H1 (cell line): ENCODE results near the gene GRID1. TPM values are rescaled to one million over a fixed set of nuclear protein-coding genes. Genes with fewer than 3 reads are reported as not detected.

ENCODE experiments used
- CTCF ChIA-PET: fragments of 300-600 bp; sonication (Branson Sonifier 250); formaldehyde crosslinking; loops from one replicate; lab custom pipeline; 2021; ENCODE audit not compliant: partially characterized antibody; lab: Charles Lee
- POLR2A ChIA-PET: fragments of 300-600 bp; sonication (Branson Sonifier 250); formaldehyde crosslinking; loops from one replicate; lab custom pipeline; 2021; ENCODE audit warnings: inconsistent platforms; ENCODE audit not compliant: partially characterized antibody; lab: Charles Lee
- DNase-seq, 2 experiments: peaks; one replicate each; pipeline versions ENCODE4 v3.0.0 to v3.0.0-alpha.2; 2010 to 2022; ENCODE audit warnings: low spot score in 2 of 2, low read depth in 1 of 2, mixed read lengths in 1 of 2
- FAIRE-seq: peaks from 2 replicates; lab custom pipeline; 2011; peaks lifted over from hg19 to GRCh38; lab: Jason Lieb, UNC
- H2AFZ ChIP-seq: 2 replicates; pipeline ENCODE4 v1.8.1; 2012; ENCODE audit warnings: low read length, inconsistent platforms
- H2AK5ac ChIP-seq: 2 replicates; pipeline ENCODE4 v1.6.1; 2013; ENCODE audit warnings: low read depth, low read length
- H2BK120ac ChIP-seq: replicated peaks from 2 replicates; pipeline ENCODE3; 2013; ENCODE audit warnings: low read depth, low read length, inconsistent platforms
- H2BK12ac ChIP-seq: 2 replicates; pipeline ENCODE4 v1.6.1; 2013; ENCODE audit warnings: low read depth, low read length
- H2BK15ac ChIP-seq: 2 replicates; pipeline ENCODE4 v1.6.1; 2013; ENCODE audit warnings: low read length
- H2BK20ac ChIP-seq: 2 replicates; pipeline ENCODE4 v1.6.1; 2013; ENCODE audit warnings: low read length
- H2BK5ac ChIP-seq: 2 replicates; pipeline ENCODE4 v1.6.1; 2013; ENCODE audit warnings: low read depth, low read length
- H3K14ac ChIP-seq: 2 replicates; pipeline ENCODE4 v1.6.1; 2013; ENCODE audit warnings: inconsistent platforms; ENCODE audit not compliant: insufficient read length
- H3K18ac ChIP-seq: 2 replicates; pipeline ENCODE4 v1.6.1; 2013; ENCODE audit warnings: low read length; ENCODE audit errors: extremely low read depth
- H3K23ac ChIP-seq: 2 replicates; pipeline ENCODE4 v1.6.1; 2013; ENCODE audit warnings: inconsistent platforms; ENCODE audit not compliant: insufficient read length
- H3K23me2 ChIP-seq: 2 replicates; pipeline ENCODE4 v1.6.1; 2013; ENCODE audit warnings: low read depth, low read length
- H3K27ac ChIP-seq: 2 replicates; pipeline ENCODE4 v1.6.1; 2011; ENCODE audit warnings: low read depth, low read length, inconsistent platforms
- H3K27me3 ChIP-seq, 4 experiments: replicated peaks in 1 of 4; 1 replicate in 1 of 4; 2 replicates in 3 of 4; pipeline versions ENCODE4 v1.6.1 to v1.8.1; 2011 to 2013; ENCODE audit warnings: low read length in 3 of 4, mild to moderate bottlenecking in 3 of 4, inconsistent platforms in 2 of 4, mixed read lengths in 2 of 4, moderate library complexity in 1 of 4; ENCODE audit not compliant: control insufficient read depth in 3 of 4, insufficient read depth in 3 of 4; ENCODE audit errors: extremely low read depth in 1 of 4
- H3K36me3 ChIP-seq, 4 experiments: 2 replicates each; pipeline versions ENCODE4 v1.6.1 to v1.8.1; 2011 to 2013; ENCODE audit warnings: mild to moderate bottlenecking in 4 of 4, low read length in 3 of 4, moderate library complexity in 2 of 4, control low read depth in 1 of 4, inconsistent platforms in 1 of 4; ENCODE audit not compliant: insufficient read depth in 4 of 4, control insufficient read depth in 2 of 4
- H3K4ac ChIP-seq: replicated peaks from 2 replicates; pipeline ENCODE3; 2013; ENCODE audit warnings: low read length, low read depth, mixed read lengths, inconsistent platforms; ENCODE audit not compliant: insufficient read length
- H3K4me1 ChIP-seq, 4 experiments: replicated peaks in 1 of 4; 1 replicate in 1 of 4; 2 replicates in 3 of 4; pipeline versions ENCODE4 v1.6.1 to v1.8.1; 2011 to 2013; ENCODE audit warnings: low read length in 3 of 4, inconsistent platforms in 2 of 4, mixed read lengths in 1 of 4; ENCODE audit not compliant: insufficient read depth in 4 of 4, control insufficient read depth in 3 of 4
- H3K4me2 ChIP-seq, 2 experiments: 2 replicates each; pipeline versions ENCODE4 v1.6.1 to v1.8.1; 2011 to 2013; ENCODE audit warnings: low read depth in 2 of 2, low read length in 2 of 2, control low read depth in 1 of 2, inconsistent platforms in 1 of 2, mild to moderate bottlenecking in 1 of 2; ENCODE audit not compliant: insufficient read depth in 1 of 2
- H3K4me3 ChIP-seq, 4 experiments: fragments of 200-600, 300-600 bp in 1 of 4; sonication (generic), shearing (Covaris generic), sonication (Bioruptor Twin) in 1 of 4; 2 replicates each; pipeline versions ENCODE4 v1.5.1 to v1.8.1; 2011 to 2016; ENCODE audit warnings: low read length in 4 of 4, low read depth in 3 of 4, control low read depth in 2 of 4, inconsistent platforms in 2 of 4, mild to moderate bottlenecking in 2 of 4, mixed read lengths in 1 of 4, moderate library complexity in 1 of 4; ENCODE audit not compliant: insufficient read depth in 2 of 4; ENCODE audit errors: extremely low read depth in 1 of 4
- H3K56ac ChIP-seq: replicated peaks from 2 replicates; pipeline ENCODE3; 2013; ENCODE audit warnings: low read depth, mild to moderate bottlenecking, mixed read lengths, low read length, inconsistent platforms; ENCODE audit not compliant: insufficient read length
- H3K79me1 ChIP-seq: 2 replicates; pipeline ENCODE4 v1.6.1; 2013; ENCODE audit warnings: low read depth, low read length, control low read depth
- H3K79me2 ChIP-seq, 2 experiments: 2 replicates each; pipeline versions ENCODE4 v1.6.1 to v1.8.1; 2012 to 2013; ENCODE audit warnings: low read length in 2 of 2, mild to moderate bottlenecking in 2 of 2, inconsistent platforms in 1 of 2; ENCODE audit not compliant: insufficient read depth in 2 of 2, control insufficient read depth in 1 of 2
- H3K9ac ChIP-seq, 4 experiments: replicated peaks in 1 of 4; 1 replicate in 1 of 4; 2 replicates in 3 of 4; pipeline versions ENCODE4 v1.6.1 to v1.8.1; 2011 to 2013; ENCODE audit warnings: low read depth in 3 of 4, low read length in 3 of 4, control low read depth in 2 of 4, mild to moderate bottlenecking in 2 of 4, moderate library complexity in 2 of 4, inconsistent platforms in 1 of 4; ENCODE audit errors: extremely low read depth in 1 of 4
- H3K9me3 ChIP-seq, 2 experiments: 2 replicates each; pipeline versions ENCODE4 v1.6.1 to v1.8.1; 2012 to 2013; ENCODE audit warnings: mild to moderate bottlenecking in 2 of 2, moderate library complexity in 2 of 2, control low read depth in 1 of 2, inconsistent platforms in 1 of 2, low read depth in 1 of 2, low read length in 1 of 2, mixed read lengths in 1 of 2; ENCODE audit not compliant: insufficient read depth in 2 of 2
- H4K20me1 ChIP-seq, 2 experiments: replicated peaks in 1 of 2; 2 replicates each; pipeline versions ENCODE3 to v1.8.1; 2011 to 2013; ENCODE audit warnings: inconsistent platforms in 2 of 2, low read length in 2 of 2, mild to moderate bottlenecking in 1 of 2; ENCODE audit not compliant: insufficient read depth in 2 of 2, control insufficient read depth in 1 of 2
- H4K5ac ChIP-seq: 2 replicates; pipeline ENCODE4 v1.6.1; 2013; ENCODE audit warnings: low read length, low read depth, mixed read lengths, inconsistent platforms; ENCODE audit not compliant: insufficient read length
- H4K8ac ChIP-seq: 2 replicates; pipeline ENCODE4 v1.8.0; 2013; ENCODE audit warnings: mild to moderate bottlenecking, moderate library complexity, low read length, inconsistent platforms; ENCODE audit not compliant: insufficient read depth; ENCODE audit errors: extremely low read depth
- H4K91ac ChIP-seq: replicated peaks from 2 replicates; pipeline ENCODE3; 2013; ENCODE audit warnings: low read length, mixed read lengths, inconsistent platforms; ENCODE audit not compliant: insufficient read length
- YY1 ChIP-seq: IDR thresholded peaks from 2 replicates; pipeline ENCODE4 v1.6.1; 2011; ENCODE audit warnings: low read depth, mild to moderate bottlenecking, low read length
- WGBS, 2 experiments: shearing (Covaris generic) in 1 of 2; methylation state at CpG; one replicate each; pipeline versions ENCODE4 v1.1.6 to v1.1.7; 2013 to 2015; ENCODE audit warnings: low lambda C conversion rate in 2 of 2, mixed read lengths in 2 of 2, inconsistent platforms in 1 of 2, low coverage in 1 of 2, missing lambda C conversion rate in 1 of 2; ENCODE audit not compliant: insufficient replicate concordance in 2 of 2, insufficient coverage in 1 of 2, insufficient read length in 1 of 2; ENCODE audit errors: extremely low coverage in 1 of 2, missing lambda C conversion rate in 1 of 2; 5-methylcytosine and 5-hydroxymethylcytosine counted together
- polyA plus RNA-seq, 7 experiments: library from polyadenylated mRNA; depleted of rRNA in 3 of 7; stranded (reverse) in 5 of 7; unstranded in 2 of 7; fragments of >200 nt in 5 of 7; fragments of 200-250 nt in 2 of 7; gene quantifications; 1 replicate in 5 of 7; 2 replicates in 1 of 7; 4 replicates in 1 of 7; pipeline versions ENCODE4 v1.2.1 to v1.2.3, GENCODE V29; 2011 to 2013; ENCODE audit warnings: missing spikeins in 2 of 7, mixed read lengths in 2 of 7
- total RNA-seq: library from RNA; stranded (reverse); fragmentation: NEBNext Ultra II Directional; extraction: Animal tissue kit (Norgen Biotek cat#: 25700); gene quantifications from 2 replicates; pipeline ENCODE4 v1.2.1, GENCODE V29; 2021

GRID1 gene
- total and polyA plus RNA-seq, 2 of the 8 experiments (the other 6 are each of a cell fraction or from before 2014, with no cell fraction given), result 0.22 to 0.30 TPM

- no peak overlapping the region for H2BK5ac ChIP-seq
- no peak overlapping the region for H3K4ac ChIP-seq
- CTCF ChIA-PET, result interaction anchor here (1.0 to 1.5 kb wide), 3 partner anchors 10 to 66 kb away, joined by 3 to 5 read pairs (median 4); no protein-coding TSS in a partner anchor
- H2AFZ ChIP-seq, result no peak overlapping the region
- H3K27me3 ChIP-seq, result no peaks in the 10 kb centered on the region
- no peaks in the 10 kb centered on the region for H3K79me2 ChIP-seq
- H2BK12ac ChIP-seq, result no peak overlapping the region
- POLR2A ChIA-PET, result no interaction called here
- FAIRE-seq, result no peak
- WGBS, 2 experiments, result 92% methylated on average over 8 of the region's 9 CpGs; no CpG with 5 or more reads in 1 of the 2 experiments
- H3K4me1 ChIP-seq, result peaks cover 0 to 4% (median 0%) of the 10 kb centered on the region in 4 experiments; a peak in 2 of 7 replicates
- no peak overlapping the region for H3K4me2 ChIP-seq
- no peak overlapping the region for H2BK15ac ChIP-seq
- no peak overlapping the region for H3K4me3 ChIP-seq
- DNase-seq, result no peak
- no peak overlapping the region for H3K9ac ChIP-seq
- H3K23me2 ChIP-seq, result no peaks in the 10 kb centered on the region
- no peak overlapping the region for H4K8ac ChIP-seq
- peaks cover 2% of the 10 kb centered on the region; the same call in 1 of the 2 replicates for H3K79me1 ChIP-seq
- H3K36me3 ChIP-seq, result no peaks in the 10 kb centered on the region
- H2BK20ac ChIP-seq, result no peak overlapping the region
- no peak overlapping the region for H3K14ac ChIP-seq
- no peak overlapping the region for H2BK120ac ChIP-seq
- peaks cover 0 to 3% of the 10 kb centered on the region in 2 experiments for H4K20me1 ChIP-seq
- no peak overlapping the region for H3K27ac ChIP-seq
- no peak overlapping the region for H3K23ac ChIP-seq
- no peak overlapping the region for H2AK5ac ChIP-seq
- TF ChIP-seq YY1, result no peak
- H4K91ac ChIP-seq, result no peak overlapping the region
- H3K56ac ChIP-seq, result no peak overlapping the region
- H3K9me3 ChIP-seq, result no peaks in the 10 kb centered on the region
- H3K18ac ChIP-seq, result no peak overlapping the region
- no peak overlapping the region for H4K5ac ChIP-seq
Measured at GRCh38 chr10:86204421-86205305, 161.9 kb downstream of the GRID1 start.
